Thoracic aorta (tissue), 2 donors: ENCODE data around the gene STX12. TPM values are rescaled to one million over a fixed set of nuclear protein-coding genes. Genes with fewer than 3 reads are reported as not detected.
A peak's percentile ranks its signal among the peaks of the same experiment; 100 is the strongest.
"Not testable (repeated sequence)": the region's sequence is repeated elsewhere in the genome, so short reads cannot be mapped to it uniquely, and the experiment has no call there.

Source experiments
- ATAC-seq: fragments of 150-250 bp; one replicate; pipeline ENCODE4 v1.8.0; 2017; ENCODE audit warnings: low read depth; ENCODE audit not compliant: insufficient number of reproducible peaks, low FRiP score
- DNase-seq: peaks from one replicate; pipeline ENCODE4 v3.0.0-alpha.2; 2020; ENCODE audit warnings: low spot score
- H3K27ac ChIP-seq, 2 donors: fragments of 200-600 bp; sonication (generic); 1 replicate in 1 of 2; 2 replicates in 1 of 2; pipeline ENCODE4 v1.5.1; 2016; ENCODE audit warnings: mild to moderate bottlenecking in 2 of 2, moderate library complexity in 2 of 2
- H3K27me3 ChIP-seq: fragments of 200-600 bp; sonication (generic); replicated peaks from 2 replicates; pipeline ENCODE4 v1.6.0; 2016; ENCODE audit warnings: mild to moderate bottlenecking; ENCODE audit not compliant: insufficient read depth
- H3K36me3 ChIP-seq: fragments of 200-600 bp; sonication (generic); one replicate; pipeline ENCODE4 v1.5.1; 2016
- H3K4me1 ChIP-seq, 2 donors: fragments of 200-600 bp; sonication (generic); 1 replicate in 1 of 2; 2 replicates in 1 of 2; pipeline versions ENCODE4 v1.5.1 to v1.6.0; 2016; ENCODE audit warnings: low read depth in 2 of 2, mild to moderate bottlenecking in 1 of 2; ENCODE audit not compliant: control insufficient read depth in 1 of 2
- H3K4me3 ChIP-seq: fragments of 200-600 bp; sonication (generic); 2 replicates; pipeline ENCODE4 v1.5.1; 2016; ENCODE audit warnings: mild to moderate bottlenecking
- H3K9me3 ChIP-seq: fragments of 200-600 bp; sonication (generic); 2 replicates; pipeline ENCODE4 v1.5.1; 2016
- CTCF ChIP-seq: fragments of 200-600 bp; sonication (generic); IDR thresholded peaks from one replicate; pipeline ENCODE4 v1.5.1; 2019; ENCODE audit warnings: antibody characterized with exemption
- total RNA-seq, 2 donors: library from RNA; depleted of rRNA; stranded (reverse); fragments of >200 nt; gene quantifications; one replicate each; pipeline versions ENCODE4 v1.1.0 to v1.2.3, GENCODE V29; 2016

The STX12 gene
- total RNA-seq, 2 donors from 2014 or later: 91.5 to 95.9 TPM

DNA sequence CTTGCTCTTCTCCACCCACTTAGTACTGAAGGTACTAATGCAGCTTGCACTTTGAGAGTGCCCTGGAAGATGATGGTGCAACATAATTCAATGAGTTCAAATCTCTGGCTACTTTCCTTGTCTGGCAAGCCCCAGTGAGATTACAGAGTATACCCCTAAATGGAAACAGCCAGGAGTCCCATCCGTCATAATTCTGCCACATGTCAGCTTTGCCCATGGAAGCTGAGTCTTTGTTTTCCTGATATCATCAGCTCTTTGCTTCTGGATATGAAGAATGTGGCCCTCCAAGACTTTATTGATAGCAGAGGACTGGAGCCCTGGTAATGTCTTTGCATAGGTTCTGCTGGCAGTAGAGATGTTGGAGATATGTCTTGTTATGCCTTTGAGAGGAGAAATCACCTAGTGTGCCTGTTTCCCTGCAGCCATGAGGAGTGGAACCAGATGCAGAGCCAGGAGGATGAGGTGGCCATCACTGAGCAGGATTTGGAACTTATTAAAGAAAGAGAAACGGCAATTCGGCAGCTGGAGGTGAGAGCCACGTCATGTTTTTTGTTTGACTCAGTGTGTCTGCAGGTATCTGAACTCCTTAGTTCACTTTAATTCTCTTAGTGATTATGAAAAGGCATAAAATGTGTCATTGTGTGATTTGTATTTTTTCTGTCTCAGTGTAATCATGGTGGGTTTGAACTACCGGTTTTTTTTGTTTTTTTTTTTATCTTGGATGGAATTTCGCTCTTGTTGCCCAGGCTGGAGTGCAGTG, 38.9 kb downstream of the STX12 start:
- no peak for TF ChIP-seq CTCF
- Histone ChIP-seq H3K9me3 (no peaks in the 10 kb centered on the region), H3K27ac (no peak overlapping the region), H3K27me3 (no peaks in the 10 kb centered on the region), H3K4me3 (no peak overlapping the region), H3K4me1 (peaks cover 0 to 4% of the 10 kb centered on the region in 2 donors), H3K36me3 (peaks cover 37% of the 10 kb centered on the region)
- DNase-seq (no peak), ATAC-seq (no peak)

DNA sequence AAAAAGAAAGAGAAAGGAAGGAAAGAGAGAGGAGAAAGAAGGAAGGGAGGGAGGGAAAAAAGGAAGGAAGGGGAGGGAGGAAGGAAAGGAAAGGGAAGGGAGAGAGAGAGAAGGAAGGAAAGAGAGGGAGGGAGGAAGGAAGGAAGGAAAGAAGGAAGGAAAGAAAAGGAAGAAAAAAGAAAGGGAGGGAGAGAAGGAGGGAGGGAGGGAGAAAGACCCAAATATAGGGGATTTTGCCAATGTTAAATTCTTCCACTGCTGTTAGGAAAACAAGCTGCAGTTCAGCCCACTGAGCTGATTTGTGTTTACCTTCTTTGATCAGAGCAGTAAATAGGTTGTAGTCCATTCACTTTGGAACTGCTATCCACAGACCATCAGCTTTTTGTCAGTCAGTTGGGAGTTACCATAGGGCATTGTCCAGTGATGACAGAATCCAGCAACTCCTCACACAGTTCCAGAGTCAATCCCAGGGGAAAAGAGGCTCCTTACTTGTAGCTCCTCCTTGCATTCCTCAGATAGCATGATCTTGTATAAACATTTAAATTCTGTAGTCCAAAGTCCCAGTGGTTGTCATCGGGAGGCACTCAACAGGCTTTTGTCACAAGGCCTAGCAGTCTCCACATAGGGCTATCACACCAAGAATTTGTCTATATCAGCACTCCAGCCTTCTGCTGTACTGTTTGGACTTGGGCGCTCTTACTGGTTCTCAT, 44.1 kb downstream of the STX12 start:
- ATAC-seq: peak; percentile 43
- Histone ChIP-seq H3K36me3 (peaks cover 60% of the 10 kb centered on the region), H3K27me3 (no peaks in the 10 kb centered on the region), H3K27ac (peak overlapping the region; percentile 56 to 61), H3K4me3 (no peak overlapping the region), H3K9me3 (no peaks in the 10 kb centered on the region), H3K4me1 (peaks cover 0 to 14% of the 10 kb centered on the region in 2 donors)
- no peak for TF ChIP-seq CTCF
- no peak for DNase-seq

- ATAC-seq: no peak
- H3K27me3 ChIP-seq: no peaks in the 10 kb centered on the region
- no peak for DNase-seq
- H3K4me1 ChIP-seq: peaks cover 0 to 10% of the 10 kb centered on the region in 2 donors
- TF ChIP-seq CTCF: no peak
- no peak overlapping the region for H3K27ac ChIP-seq
- no peak overlapping the region for H3K4me3 ChIP-seq
- peaks cover 35% of the 10 kb centered on the region for H3K36me3 ChIP-seq
- no peaks in the 10 kb centered on the region for H3K9me3 ChIP-seq
Observed at GRCh38 chr1:27821761-27822315, 48.8 kb downstream of the STX12 start.

- peaks cover 25% of the 10 kb centered on the region for H3K36me3 ChIP-seq
- H3K4me1 ChIP-seq: no peaks in the 10 kb centered on the region
- H3K27ac ChIP-seq: no peak overlapping the region
- DNase-seq (no peak), ATAC-seq (no peak)
- H3K27me3 ChIP-seq: no peaks in the 10 kb centered on the region
- H3K4me3 ChIP-seq: no peak overlapping the region
- H3K9me3 ChIP-seq: no peaks in the 10 kb centered on the region
- TF ChIP-seq CTCF: no peak
Observed at GRCh38 chr1:27823784-27824183, 50.8 kb downstream of the STX12 start.

DNA sequence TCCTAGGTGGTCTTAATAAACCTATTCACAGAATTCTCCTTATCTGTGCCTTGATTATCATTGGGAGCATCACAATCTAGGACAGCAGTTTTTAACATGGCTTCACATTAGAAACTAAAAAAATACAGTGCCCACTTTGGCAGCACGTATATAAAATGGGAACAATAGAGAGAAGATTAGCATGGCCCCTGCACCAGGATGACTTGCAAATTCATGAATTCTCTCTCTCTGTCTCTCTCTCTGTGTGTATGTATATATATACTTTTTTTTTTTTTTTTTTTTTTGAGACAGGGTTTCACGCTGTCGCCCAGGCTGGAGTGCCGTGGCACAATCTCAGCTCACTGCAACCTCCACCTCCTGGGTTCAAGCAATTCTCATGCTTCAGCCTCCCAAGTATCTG, 51.4 kb downstream of the STX12 start:
- no peaks in the 10 kb centered on the region for H3K27me3 ChIP-seq
- no peaks in the 10 kb centered on the region for H3K9me3 ChIP-seq
- no peak overlapping the region for H3K4me3 ChIP-seq
- no peak overlapping the region for H3K27ac ChIP-seq
- H3K4me1 ChIP-seq: no peaks in the 10 kb centered on the region
- TF ChIP-seq CTCF: no peak
- ATAC-seq: no peak
- H3K36me3 ChIP-seq: peaks cover 22% of the 10 kb centered on the region
- DNase-seq: no peak

GRCh38 chr1:27829339-27829960, 56.4 kb downstream of the STX12 start:
- H3K27me3 ChIP-seq, ATAC-seq, H3K9me3 ChIP-seq, H3K36me3 ChIP-seq, DNase-seq: not testable (repeated sequence)
- H3K4me1 ChIP-seq: peaks cover 9 to 22% of the 10 kb centered on the region in 2 donors
- H3K27ac ChIP-seq: peak overlapping the region in 1 of 2 donors; percentile 90
- H3K4me3 ChIP-seq: peak overlapping the region; percentile 79
